Small intestine (tissue), 7 donors: ENCODE results near the gene XRCC5. TPM values are rescaled to one million over a fixed set of nuclear protein-coding genes. Genes with fewer than 3 reads are reported as not detected.
A peak's percentile ranks its signal among the peaks of the same experiment; 100 is the strongest.
"Not testable (repeated sequence)": the region's sequence is repeated elsewhere in the genome, so short reads cannot be mapped to it uniquely, and the experiment has no call there.

Source experiments
- DNase-seq, 2 donors: peaks; one replicate each; pipeline versions ENCODE4 v3.0.0 to v3.0.0-alpha.2; 2013
- FAIRE-seq: peaks from 2 replicates; lab custom pipeline; 2012; peaks lifted over from hg19 to GRCh38; lab: Jason Lieb, UNC
- H3K27ac ChIP-seq, 3 donors: one replicate each; pipeline ENCODE4 v1.5.1; 2013; ENCODE audit warnings: low read length in 2 of 3, mild to moderate bottlenecking in 2 of 3, control low read depth in 1 of 3, inconsistent platforms in 1 of 3, low read depth in 1 of 3, moderate library complexity in 1 of 3
- H3K27me3 ChIP-seq, 3 donors: one replicate each; pipeline ENCODE4 v1.6.1; 2013; ENCODE audit warnings: low read length in 3 of 3, inconsistent platforms in 1 of 3; ENCODE audit not compliant: control insufficient read depth in 3 of 3, insufficient read depth in 3 of 3
- H3K36me3 ChIP-seq, 3 donors: one replicate each; pipeline ENCODE4 v1.6.1; 2013; ENCODE audit warnings: low read length in 3 of 3, inconsistent platforms in 1 of 3, low read depth in 1 of 3, mild to moderate bottlenecking in 1 of 3, moderate library complexity in 1 of 3; ENCODE audit not compliant: control insufficient read depth in 3 of 3, insufficient read depth in 2 of 3
- H3K4me1 ChIP-seq, 3 donors: one replicate each; pipeline ENCODE4 v1.6.1; 2013; ENCODE audit warnings: low read length in 2 of 3, inconsistent platforms in 1 of 3, low read depth in 1 of 3, mild to moderate bottlenecking in 1 of 3, moderate library complexity in 1 of 3; ENCODE audit not compliant: control insufficient read depth in 3 of 3, insufficient read depth in 2 of 3
- H3K4me3 ChIP-seq, 3 donors: one replicate each; pipeline ENCODE4 v1.5.1; 2013; ENCODE audit warnings: low read length in 3 of 3, control low read depth in 1 of 3, inconsistent platforms in 1 of 3, low read depth in 1 of 3, mild to moderate bottlenecking in 1 of 3, moderate library complexity in 1 of 3
- H3K9me3 ChIP-seq, 2 donors: one replicate each; pipeline ENCODE4 v1.6.1; 2013; ENCODE audit warnings: low read depth in 1 of 2, low read length in 1 of 2; ENCODE audit not compliant: control insufficient read depth in 2 of 2, insufficient read depth in 1 of 2
- WGBS, 3 donors: extraction: QIAGEN DNeasy Blood & Tissue Kit; methylation state at CpG; one replicate each; pipeline ENCODE4 v1.1.7; 2013; 5-methylcytosine and 5-hydroxymethylcytosine counted together
- polyA plus RNA-seq, 4 donors: library from polyadenylated mRNA; stranded (reverse) in 3 of 4; unstranded in 1 of 4; fragments of 200-250 nt in 3 of 4; fragments of 120-200 nt in 1 of 4; gene quantifications; one replicate each; pipeline versions ENCODE4 v1.2.1 to v1.2.3, GENCODE V29; 2013
- donor health status: healthy with polysubstance abuse.
- donor health status: control.
- donor health status: control.
- donor health status: Bipolar disorder and iron deficiency.
- donor health status: healthy.

XRCC5 gene
- polyA plus RNA-seq, 4 donors: 76.7 to 188 (median 99.5) TPM

- Histone ChIP-seq H3K27ac (no peak overlapping the region), H3K9me3 (no peaks in the 10 kb centered on the region), H3K27me3 (no peaks in the 10 kb centered on the region), H3K4me3 (no peak overlapping the region), H3K4me1 (peaks cover 0 to 39% (median 2%) of the 10 kb centered on the region in 3 donors), H3K36me3 (peaks cover 0 to 3% (median 3%) of the 10 kb centered on the region in 3 donors)
- 37 to 72% (median 61%) methylated on average over 12 of the region's 12 CpGs for WGBS, 3 donors
- no peak for DNase-seq
- FAIRE-seq: no peak
Measured at GRCh38 chr2:216071111-216071851, 37.9 kb upstream of the XRCC5 start.

- no peak for FAIRE-seq
Measured at GRCh38 chr2:216072473-216072872, 36.7 kb upstream of the XRCC5 start.

DNA sequence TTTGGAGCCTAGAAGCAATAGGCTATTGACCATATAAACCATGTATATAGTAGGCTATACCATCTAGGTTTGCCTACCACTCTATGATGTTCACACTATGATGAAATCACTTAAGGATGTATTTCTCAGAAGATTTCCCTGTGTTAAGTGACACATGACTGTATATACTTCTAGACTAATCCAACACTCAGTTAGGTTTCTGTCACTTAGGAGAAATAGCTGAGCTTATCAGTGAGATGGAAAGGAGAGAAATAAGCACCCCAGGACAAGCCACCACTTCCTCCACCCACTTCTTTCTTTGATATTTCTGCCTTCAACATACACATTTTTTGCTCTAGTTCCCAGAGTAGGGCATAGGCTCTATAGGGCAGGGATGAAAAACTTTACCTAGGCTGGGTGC is 35.4 kb upstream of the XRCC5 start:
- Histone ChIP-seq H3K27me3 (no peaks in the 10 kb centered on the region), H3K27ac (peak overlapping the region in 1 of 3 donors; percentile 62), H3K36me3 (peaks cover 0 to 6% (median 3%) of the 10 kb centered on the region in 3 donors), H3K9me3 (no peaks in the 10 kb centered on the region), H3K4me3 (no peak overlapping the region), H3K4me1 (peaks cover 4 to 53% (median 5%) of the 10 kb centered on the region in 3 donors)
- no peak for DNase-seq
- no peak for FAIRE-seq

More at GRCh38 chr2:216072473-216072872, 36.7 kb upstream of the XRCC5 start:
- DNase-seq: no peak
- Histone ChIP-seq H3K9me3 (no peaks in the 10 kb centered on the region), H3K4me3 (no peak overlapping the region), H3K27ac (no peak overlapping the region), H3K36me3 (peaks cover 0 to 3% (median 3%) of the 10 kb centered on the region in 3 donors), H3K27me3 (no peaks in the 10 kb centered on the region), H3K4me1 (peaks cover 0 to 48% (median 4%) of the 10 kb centered on the region in 3 donors)

DNA sequence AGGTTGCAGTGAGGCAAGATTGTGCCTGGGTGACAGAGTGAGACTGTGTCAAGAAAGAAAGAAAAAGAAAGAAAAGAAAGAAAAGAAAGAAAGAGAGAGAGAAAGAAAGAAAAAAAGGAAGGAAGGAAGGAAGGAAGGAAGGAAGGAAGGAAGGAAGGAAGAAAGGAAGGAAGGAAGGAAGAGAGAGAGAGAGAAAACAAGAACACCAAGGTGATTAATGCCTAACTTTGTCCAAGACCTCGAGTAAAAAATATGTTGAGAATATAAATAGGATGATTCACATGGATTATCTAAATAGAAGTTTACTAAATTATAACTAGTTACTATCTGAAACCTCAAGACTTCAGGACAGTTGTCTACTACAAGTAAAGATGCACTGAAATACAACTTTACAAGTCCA is 34.8 kb upstream of the XRCC5 start:
- 30 to 43% (median 43%) methylated on average over 1 of the region's 1 CpG for WGBS, 3 donors
- H3K4me1 ChIP-seq: peaks cover 4 to 53% (median 5%) of the 10 kb centered on the region in 3 donors
- FAIRE-seq (no peak), DNase-seq (peak in 1 of 2 donors; percentile 35)
- peaks cover 0 to 6% (median 1%) of the 10 kb centered on the region in 3 donors for H3K36me3 ChIP-seq
- no peaks in the 10 kb centered on the region for H3K9me3 ChIP-seq
- H3K4me3 ChIP-seq: no peak overlapping the region
- H3K27ac ChIP-seq: peak overlapping the region in 1 of 3 donors; percentile 62
- H3K27me3 ChIP-seq: no peaks in the 10 kb centered on the region

DNA sequence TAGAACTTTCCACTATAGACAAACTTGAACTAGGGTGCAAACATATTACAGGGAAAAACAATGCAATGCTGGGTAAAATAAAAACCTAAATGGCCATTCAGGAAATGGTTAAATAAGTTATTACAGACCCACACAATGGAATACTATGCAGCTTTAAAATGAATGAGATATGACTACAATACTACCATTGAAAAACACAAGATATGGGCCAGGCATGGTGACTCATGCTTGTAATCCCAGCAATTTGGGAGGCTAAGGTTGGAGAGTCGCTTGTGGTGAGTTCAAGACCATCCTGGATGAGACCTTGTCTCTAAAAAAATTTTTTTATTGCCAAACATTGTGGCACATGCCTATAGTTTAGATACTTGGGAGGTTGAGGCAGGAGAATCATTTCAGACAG is 34.4 kb upstream of the XRCC5 start:
- Histone ChIP-seq H3K4me1 (peaks cover 4 to 53% (median 5%) of the 10 kb centered on the region in 3 donors), H3K36me3 (peaks cover 0 to 6% (median 1%) of the 10 kb centered on the region in 3 donors), H3K27me3 (no peaks in the 10 kb centered on the region), H3K9me3 (no peaks in the 10 kb centered on the region), H3K27ac (peak overlapping the region in 1 of 3 donors; percentile 62), H3K4me3 (no peak overlapping the region)
- no peak for DNase-seq
- FAIRE-seq: no peak
- 19 to 65% (median 44%) methylated on average over 1 of the region's 1 CpG for WGBS, 3 donors

- peak; percentile 71 for DNase-seq
- peak overlapping the region; percentile 20 to 62 (median 58) for H3K27ac ChIP-seq
- peaks cover 0 to 6% (median 1%) of the 10 kb centered on the region in 3 donors for H3K36me3 ChIP-seq
- H3K4me3 ChIP-seq: no peak overlapping the region
- no peaks in the 10 kb centered on the region for H3K9me3 ChIP-seq
- H3K4me1 ChIP-seq: peaks cover 4 to 47% (median 7%) of the 10 kb centered on the region in 3 donors
- 12 to 62% (median 39%) methylated on average over 6 of the region's 6 CpGs for WGBS, 3 donors
- no peak for FAIRE-seq
- no peaks in the 10 kb centered on the region for H3K27me3 ChIP-seq
Measured at GRCh38 chr2:216075510-216076485, 33.4 kb upstream of the XRCC5 start.

DNA sequence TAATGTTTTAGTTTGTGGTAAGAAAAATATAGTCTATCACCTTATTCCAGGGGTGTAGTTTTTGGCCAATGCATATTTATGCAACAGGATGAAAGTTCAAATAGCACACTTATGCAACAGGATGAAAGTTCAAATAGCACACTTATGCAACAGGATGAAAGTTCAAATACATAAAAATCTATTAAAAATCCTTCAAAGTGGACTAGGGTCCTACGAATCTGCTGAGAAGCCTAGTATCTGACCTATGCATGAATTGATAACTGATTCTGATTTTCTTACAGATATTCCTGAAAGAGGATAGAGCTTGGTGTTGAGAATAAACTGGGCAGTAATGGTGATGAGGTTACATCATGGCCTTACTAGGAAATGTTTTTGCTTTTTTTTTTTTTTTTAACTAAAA is 30.4 kb upstream of the XRCC5 start:
- peak overlapping the region in 1 of 3 donors; percentile 25 for H3K27ac ChIP-seq
- no peaks in the 10 kb centered on the region for H3K9me3 ChIP-seq
- DNase-seq (peak; percentile 46 to 62), FAIRE-seq (peak; percentile 77)
- H3K27me3 ChIP-seq: peaks cover 0 to 2% (median 0%) of the 10 kb centered on the region in 3 donors
- peaks cover 0 to 6% (median 0%) of the 10 kb centered on the region in 3 donors for H3K36me3 ChIP-seq
- H3K4me3 ChIP-seq: no peak overlapping the region
- H3K4me1 ChIP-seq: peaks cover 4 to 27% (median 7%) of the 10 kb centered on the region in 3 donors
- WGBS, 3 donors: 17 to 49% (median 23%) methylated on average over 1 of the region's 1 CpG

GRCh38 chr2:216080048-216080447 is 29.1 kb upstream of the XRCC5 start:
- DNase-seq, H3K36me3 ChIP-seq, H3K4me3 ChIP-seq, H3K27ac ChIP-seq, FAIRE-seq, H3K9me3 ChIP-seq, H3K27me3 ChIP-seq: not testable (repeated sequence)
- 95 to 97% (median 97%) methylated on average over 10 of the region's 10 CpGs for WGBS, 3 donors
- peaks cover 2 to 20% (median 7%) of the 10 kb centered on the region in 3 donors for H3K4me1 ChIP-seq
